Stimulated activated CD4-positive, alpha-beta T cell treated with anti-CD3 and anti-CD28 coated beads, Interleukin-1b, Interleukin-23, amount 100 ng/mL, for 48 hours (primary cell): Measurements from ENCODE around the gene ARHGAP32.
"Not testable (repeated sequence)": the region's sequence is repeated elsewhere in the genome, so short reads cannot be mapped to it uniquely, and the experiment has no call there.

Experiments used
- DNase-seq: peaks from one replicate; pipeline ENCODE4 v3.0.0-alpha.2; 2020

The ARHGAP32 gene

DNA sequence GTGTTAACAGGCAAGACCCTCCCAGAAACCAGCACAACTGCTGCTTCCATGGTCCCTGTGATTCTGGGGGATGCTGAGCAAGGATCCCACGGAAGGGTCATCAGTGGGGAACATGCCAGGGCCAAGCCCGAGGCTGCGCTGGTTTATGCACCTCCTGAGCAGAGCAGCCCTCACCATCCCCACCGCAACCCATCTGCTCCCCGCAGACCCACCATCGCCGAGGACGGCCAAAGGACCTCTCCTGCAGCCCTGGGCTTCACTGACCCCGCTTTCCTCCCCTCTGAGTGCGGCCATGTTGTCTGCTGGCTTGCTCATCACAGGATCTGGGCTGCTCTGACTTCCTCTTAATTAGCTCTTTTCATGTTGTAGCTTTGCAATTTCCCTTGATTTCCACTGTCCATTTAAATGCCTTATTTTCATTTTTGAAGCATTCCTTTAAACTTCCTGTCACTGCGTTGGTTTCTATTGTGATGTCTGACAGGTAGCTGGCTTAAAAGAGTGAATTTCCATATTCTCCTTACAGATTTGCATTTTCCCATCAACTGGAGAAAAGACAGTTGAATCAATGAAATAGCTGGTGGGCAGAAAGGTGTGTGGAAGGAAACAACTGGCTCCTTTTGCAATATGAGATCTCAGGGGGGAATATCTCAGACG, 264.3 kb downstream of the ARHGAP32 start:
- no peak for DNase-seq

DNA sequence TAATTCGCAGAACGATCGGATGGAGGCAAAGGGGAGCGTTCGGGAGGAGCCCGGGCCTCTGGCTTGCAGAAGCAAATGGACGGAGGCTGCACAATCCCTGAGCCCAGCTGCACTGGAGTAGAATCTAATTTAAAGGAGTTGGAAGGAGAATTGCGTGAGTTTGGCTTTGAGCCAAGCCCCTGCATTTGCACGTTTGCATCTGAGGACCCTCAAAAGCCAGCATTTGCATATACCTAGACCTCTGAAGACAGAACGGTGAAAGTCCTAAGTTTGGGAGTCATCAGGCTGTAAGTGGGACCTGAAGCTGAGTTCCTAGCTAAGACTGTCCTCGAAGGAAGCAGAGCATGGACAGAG, 265.0 kb downstream of the ARHGAP32 start:
- no peak for DNase-seq

DNA sequence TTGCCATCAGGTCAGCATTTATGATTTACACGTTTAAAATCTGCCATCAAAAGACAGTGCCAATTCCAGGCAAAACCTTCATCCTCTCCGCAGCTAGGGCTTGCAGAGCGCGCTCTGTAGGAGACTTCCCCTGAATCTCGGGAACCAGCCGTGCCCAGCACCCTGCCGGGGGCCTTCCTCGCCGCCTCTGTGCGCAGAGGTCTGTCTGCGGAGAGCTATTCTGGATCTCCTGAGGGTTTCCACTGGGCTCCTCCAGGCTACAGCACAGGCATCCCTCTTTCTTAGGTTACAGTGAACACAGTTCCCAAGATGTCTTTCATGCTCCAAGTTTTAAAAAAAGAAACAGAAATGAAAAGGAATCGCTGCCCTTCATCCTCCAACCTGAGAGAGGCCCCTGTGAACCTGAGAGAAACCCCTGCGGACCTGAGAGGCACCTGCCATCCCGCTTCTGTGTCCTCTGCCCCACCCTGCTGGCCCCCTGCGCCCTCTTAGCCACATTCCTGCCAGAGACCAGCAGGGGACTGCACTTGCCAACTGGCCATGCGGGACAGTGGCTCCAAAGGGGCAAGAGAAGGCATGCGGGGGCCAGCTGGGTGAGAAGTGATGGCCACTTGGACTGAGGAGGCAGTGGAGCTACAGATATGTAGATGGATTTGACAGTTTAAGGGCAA, 265.6 kb downstream of the ARHGAP32 start:
- no peak for DNase-seq

DNA sequence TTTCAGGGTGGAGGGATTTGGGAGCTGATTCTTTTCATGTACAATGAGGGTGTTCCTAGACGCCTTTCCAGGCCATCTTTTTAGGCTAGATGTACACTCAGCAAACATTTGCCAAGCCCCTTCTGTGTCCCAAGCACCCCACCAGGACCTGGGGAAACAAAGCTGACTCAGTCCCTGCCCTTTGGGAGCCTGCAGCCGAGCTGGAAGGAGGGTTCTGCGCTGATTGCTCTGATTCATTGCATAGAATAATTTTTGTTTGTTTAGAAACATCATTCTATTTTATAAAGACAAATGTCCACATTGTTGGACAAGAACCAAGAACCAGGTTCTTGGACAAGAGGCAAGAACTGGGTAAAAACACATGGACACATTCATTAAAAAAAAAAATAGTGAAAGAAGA, 266.1 kb downstream of the ARHGAP32 start:
- DNase-seq = no peak

DNA sequence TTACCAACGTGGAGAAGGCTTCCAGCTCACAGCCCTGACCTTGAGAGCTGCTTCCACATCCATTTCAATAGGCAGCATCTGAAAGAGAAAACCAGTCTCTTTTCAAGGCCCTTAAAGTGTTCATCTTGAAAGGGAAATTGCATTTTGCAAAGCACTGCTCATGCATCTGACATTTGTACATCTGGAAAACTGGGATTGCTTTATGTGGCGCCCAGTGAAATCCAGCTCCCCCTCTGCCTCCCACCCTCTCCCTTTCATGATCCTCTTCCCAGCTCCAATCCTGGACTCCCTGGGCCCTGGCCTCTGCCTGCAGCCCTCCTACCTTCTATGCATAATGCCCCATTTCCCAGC, 266.9 kb downstream of the ARHGAP32 start:
- no peak for DNase-seq

DNA sequence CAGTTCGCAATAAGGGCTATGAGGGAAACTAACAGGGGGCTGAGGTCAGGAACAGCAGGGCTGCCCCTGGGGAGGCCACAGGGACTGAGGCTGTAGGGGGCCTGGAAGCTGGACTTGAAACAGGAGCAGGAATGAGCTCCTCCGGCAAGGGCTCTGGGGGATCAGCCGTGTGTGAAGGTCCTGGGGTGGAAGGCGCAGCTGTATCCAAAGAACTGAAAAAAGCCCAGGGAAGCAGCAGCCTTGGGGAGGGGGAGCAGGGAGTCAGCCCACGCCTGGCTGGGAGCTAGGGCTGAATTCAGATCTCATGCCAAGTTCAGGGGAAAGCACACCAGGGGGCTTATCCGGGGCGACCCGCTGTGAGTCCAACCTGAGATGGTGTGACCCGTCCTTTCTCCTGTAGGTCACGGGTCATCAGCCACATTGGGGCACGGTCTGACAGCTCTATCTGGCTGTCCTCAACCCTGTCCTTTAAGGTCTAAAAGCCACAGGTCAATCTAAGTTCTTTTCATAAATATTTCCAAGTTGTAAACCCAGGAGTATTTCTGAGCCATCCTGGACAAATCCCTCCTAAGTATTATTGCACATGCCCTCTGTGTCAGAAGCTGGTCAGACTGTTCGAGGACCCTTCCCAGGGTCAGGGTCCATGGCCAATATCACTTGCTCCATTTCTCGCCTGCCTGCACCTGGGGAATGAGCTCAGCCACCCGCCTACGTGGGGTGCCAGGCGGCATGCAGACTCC, 267.4 kb downstream of the ARHGAP32 start:
- DNase-seq = no peak

DNA sequence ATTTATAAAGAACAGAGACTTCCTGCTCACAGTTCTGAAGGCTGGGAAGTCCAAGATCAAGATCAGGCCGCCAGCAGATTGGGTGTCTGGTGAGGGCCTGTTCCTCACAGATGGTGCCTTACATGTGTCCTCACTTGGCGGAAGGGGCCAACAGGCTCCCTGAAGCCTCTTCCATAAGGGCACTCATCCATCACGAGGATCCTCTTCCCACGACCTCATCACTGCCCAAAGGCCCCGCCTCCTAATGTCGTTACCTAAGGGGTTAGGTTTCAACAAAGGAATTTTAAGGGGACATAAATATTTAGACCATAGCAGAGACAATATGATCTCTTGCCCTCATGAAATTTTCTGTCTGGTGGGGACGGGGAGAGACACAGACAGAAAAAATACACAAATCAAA, 268.0 kb downstream of the ARHGAP32 start:
- no peak for DNase-seq

DNA sequence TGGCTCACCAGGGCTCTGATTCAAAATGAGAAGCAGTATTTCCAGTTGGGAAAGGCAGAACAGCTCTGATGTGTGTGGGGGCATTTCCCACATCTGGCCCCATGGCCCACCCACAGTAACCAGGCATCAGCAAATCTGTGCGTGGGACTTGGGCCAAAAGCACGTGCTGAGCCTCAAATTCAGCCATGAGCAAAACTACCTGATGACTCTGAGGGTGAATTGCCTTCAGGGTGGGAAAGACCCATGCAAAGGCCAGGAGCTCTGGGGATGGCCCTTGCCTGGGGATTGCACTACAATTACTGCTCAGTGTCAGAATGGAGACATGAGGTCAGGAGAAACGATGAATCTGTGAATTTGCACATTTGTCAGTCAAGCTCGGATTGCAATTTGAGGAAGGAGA, 270.3 kb downstream of the ARHGAP32 start:
- DNase-seq = no peak

DNA sequence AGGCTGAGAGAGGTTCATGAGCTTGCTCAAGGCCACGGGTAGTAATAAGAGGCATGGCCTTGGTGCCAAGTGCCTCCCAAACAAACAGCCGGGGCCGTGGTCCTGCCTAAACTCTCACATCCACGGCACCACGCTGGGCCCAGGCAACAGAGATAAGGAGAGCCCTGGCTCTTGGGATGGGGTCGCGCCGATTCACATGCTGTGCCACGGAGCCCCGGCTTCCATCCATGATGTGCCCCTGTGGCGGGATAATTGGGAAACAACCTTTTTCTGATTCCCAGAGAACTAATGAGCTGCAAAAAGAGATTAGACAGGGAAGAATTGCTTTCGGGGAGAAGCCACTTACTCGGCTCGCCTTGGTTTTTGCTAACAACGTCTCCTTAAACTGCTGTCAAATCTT, 271.5 kb downstream of the ARHGAP32 start:
- DNase-seq = no peak

DNA sequence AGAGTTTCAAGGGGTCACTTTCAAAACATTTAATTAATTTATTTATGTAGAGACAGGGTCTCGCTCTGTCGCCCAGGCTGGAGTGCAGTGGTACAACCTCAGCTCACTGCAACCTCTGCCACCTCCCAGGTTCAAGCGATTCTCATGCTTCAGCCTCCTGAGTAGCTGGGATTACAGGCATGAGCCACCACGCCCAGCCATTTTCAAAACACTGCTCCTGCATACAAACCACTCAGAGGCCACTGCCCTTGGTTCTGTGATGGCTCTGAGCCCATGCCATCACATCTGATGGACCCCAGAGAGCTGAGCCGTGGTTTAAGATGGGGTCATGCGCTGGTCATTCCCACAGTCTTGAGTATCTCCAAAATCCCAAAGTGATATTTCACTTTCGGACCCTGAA, 272.5 kb downstream of the ARHGAP32 start:
- DNase-seq = not testable (repeated sequence)

DNA sequence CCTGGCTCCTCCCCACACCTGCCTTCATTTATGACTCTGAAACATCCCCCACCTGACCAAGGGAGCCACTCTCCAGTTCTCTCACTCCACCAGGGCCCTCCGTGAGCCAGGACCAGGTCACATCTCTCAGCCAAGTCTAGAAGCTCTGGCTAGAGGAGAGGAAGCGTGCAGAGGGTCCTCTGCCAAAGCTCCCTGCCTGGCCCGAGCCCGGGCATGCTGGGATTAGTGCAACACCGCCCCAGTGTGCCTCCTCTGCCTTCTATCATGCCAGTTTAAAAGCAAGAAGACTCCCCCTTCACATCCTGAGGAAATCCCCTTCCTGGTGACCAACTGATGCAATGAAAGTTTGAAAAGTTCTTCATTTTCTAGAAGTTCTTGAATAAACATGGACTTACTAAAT, 272.9 kb downstream of the ARHGAP32 start:
- DNase-seq = no peak

DNA sequence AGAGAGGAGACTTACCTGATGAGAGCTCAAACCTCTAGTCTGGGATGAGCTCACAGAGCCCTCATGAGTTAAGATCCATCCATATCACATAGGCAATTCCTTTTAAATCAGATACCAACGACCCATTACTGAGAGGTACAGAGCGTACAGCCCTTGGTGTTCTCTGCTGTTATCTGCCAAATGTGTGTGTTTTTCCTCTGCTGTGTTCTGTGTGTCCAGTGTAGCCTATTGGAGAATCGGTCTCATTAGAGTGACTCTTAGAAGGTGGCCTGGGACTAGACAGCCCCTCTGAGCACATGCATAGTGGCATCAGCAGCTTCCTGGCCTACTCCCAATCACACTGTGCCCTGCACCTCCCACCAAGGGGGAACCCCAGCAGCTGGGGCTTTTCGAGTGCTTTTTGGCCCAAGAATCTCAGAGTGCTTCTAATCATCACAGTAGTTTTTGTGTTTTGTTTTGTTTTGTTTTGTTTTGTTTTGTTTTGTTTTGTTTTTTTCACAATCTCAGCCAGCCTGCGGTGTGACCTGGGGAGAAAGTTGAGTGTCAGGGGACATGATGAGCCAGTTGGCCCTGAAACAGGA, 274.9 kb downstream of the ARHGAP32 start:
- DNase-seq = no peak

DNA sequence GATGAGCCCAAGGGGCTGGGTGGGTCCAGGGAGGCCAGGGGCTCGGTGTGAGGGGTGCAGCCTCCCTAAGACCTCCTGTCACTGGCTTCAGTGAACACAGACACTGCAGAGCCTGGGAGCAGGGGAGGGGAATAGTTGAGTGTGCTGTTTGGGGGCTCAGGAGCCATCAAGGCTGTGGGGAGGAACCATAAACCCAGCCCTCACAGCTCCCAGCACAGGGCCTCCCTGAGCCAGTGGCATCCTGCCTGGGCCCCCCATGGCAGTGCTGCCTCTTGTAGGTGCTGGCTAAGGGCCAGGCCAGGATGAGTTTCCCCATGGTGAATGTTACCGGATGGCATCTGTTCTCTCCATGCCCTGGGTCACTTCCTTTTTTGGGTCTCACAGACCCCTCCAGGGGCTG, 275.4 kb downstream of the ARHGAP32 start:
- no peak for DNase-seq

DNA sequence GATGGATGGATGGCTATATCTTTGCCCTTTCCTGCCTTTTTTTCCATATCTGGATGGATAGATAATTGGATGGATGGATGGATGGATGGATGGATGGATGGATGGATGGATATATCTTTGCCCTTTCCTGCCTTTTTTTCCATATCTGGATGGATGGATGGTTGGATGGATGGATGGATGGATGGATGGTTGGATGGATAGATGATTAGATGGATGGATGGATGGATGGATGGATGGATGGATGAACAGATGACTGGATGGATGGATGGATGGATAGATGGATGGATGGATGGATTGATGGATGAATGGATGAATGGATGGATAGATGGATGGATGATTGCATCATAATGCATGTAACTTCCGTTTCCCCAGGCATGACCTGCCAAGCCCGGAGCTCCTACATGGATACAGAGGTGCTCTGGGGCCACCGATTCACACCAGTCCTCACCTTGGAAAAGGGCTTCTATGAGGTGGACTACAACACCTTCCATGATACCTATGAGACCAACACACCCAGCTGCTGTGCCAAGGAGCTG, 276.0 kb downstream of the ARHGAP32 start:
- no peak for DNase-seq

DNA sequence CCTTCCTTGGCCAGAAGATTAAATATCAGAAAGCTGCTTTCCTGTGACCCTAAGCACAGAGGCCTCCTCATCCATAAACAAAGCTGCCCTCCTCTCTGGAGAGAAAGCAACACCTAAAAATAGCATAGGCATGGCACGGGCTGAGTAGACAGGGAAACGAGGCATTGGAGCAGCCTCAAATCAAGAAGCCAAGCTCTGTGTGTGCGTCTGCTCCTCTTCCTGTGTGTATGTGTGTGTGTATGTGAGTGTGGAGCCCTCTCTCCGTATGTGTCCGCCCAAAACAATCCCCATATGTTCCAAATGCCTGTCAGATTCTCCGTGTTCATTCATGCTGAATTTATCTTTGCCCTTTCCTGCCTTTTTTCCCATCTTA, 277.0 kb downstream of the ARHGAP32 start:
- DNase-seq = no peak
